Stimulated activated naive CD4-positive, alpha-beta T cell treated with Interleukin-2 at 50 U/mL for 16 hours (primary cell): ENCODE measurements around the gene TBC1D14.
A peak's percentile ranks its signal among the peaks of the same experiment; 100 is the strongest.
"Not testable (repeated sequence)": the region's sequence is repeated elsewhere in the genome, so short reads cannot be mapped to it uniquely, and the experiment has no call there.

ENCODE experiments used
- DNase-seq: peaks from one replicate; lab custom pipeline; 2025; lab: John Stamatoyannopoulos, UW

The TBC1D14 gene

DNA sequence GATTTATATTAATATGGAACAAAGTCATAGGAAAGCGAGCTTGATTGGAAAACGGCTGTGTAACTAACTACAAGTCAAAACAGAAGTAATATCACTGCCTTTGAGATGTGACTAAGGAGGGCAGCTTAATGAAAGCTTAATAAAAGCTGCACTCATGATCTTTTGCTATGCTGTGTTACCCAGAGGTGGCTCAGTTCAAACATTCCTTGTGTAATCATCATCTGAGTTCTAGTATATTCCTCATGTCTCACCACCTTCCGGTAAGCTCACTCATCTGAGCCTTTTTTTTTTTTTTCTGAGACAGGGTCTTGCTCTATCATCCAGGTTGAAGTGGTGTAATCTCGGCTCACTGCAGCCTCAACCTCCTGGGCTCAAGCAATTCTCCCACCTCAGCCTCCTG lies 153.2 kb downstream of the TBC1D14 start:
- DNase-seq: no peak

DNA sequence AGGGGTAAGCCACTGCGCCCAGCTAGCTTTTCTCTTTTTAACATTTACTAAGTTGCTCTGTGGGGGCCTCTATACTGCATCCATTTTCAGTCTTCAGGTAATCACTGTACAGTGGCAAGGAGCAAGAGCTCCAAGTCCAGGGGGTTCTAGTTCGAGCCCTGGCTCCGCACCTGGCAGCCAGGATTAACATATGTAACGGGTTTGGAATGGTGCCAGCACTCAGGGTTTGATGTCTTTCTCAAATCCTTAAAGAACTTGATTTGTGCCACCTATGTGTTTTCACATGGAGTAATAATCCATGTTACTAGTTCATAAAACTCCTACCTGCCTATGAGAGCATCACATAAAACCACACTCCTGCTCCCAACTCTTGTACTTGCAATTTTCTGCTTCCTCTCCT lies 153.7 kb downstream of the TBC1D14 start:
- no peak for DNase-seq

DNA sequence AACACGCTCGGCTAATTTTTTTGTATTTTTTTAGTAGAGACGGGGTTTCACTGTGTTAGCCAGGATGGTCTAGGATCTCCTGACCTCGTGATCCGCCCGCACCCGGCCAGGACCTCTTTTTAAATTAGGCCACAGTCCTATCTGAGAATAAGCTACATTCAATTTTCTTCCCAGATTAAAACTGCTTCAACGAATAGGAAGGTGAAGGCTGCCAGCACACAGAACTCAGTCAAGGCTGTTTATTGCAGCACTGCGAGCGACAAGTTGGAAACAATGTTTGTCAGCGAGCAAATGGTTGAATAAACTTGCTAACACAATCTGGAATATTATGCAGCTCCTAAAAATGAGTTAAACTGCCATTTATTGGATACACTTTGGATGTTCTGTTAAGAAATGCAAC lies 156.4 kb downstream of the TBC1D14 start:
- no peak for DNase-seq

DNA sequence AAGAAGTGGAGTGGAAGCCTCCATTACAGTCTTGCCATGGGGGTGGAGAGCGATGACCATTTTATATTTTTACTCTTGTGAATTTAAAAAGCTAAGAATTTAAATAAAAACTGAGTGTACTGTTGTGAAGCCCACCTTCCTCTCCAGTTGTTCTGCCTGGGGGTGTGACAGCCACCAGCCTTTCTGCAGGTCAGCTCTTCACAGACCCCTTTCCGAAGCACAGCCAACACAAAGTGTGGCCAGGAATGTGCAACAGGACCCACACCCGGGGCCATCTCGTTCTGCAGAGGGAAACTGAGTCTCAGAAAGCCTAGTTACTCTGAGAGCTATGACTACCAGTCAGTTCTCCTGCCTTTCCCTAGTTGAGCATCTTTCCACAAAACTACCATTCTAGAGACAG lies 156.9 kb downstream of the TBC1D14 start:
- no peak for DNase-seq

DNA sequence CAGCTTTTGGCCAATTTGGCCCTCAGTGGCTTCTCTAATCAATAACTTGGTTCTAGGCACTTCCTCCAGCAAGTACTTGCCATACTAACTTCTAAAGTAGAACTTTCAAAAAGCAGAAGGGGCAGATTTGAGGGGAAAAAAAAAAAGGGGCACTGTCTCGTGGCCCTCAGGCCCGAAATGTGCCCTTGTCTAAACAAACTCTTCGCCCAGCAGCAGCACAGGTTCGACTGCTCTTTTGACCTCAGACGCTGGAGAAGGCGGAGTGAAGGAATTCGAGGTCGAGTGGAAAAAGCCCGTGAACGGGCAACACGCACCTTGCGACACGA lies 157.5 kb downstream of the TBC1D14 start:
- no peak for DNase-seq

GRCh38 chr4:7067452-7068278 lies 158.0 kb downstream of the TBC1D14 start, which contains the start of gene GRPEL1:
Gene GRPEL1, minus strand, starts transcription at chr4:7068064. Its CDS starts 32 bp downstream, at chr4:7068032.
- peak; percentile 98 for DNase-seq

DNA sequence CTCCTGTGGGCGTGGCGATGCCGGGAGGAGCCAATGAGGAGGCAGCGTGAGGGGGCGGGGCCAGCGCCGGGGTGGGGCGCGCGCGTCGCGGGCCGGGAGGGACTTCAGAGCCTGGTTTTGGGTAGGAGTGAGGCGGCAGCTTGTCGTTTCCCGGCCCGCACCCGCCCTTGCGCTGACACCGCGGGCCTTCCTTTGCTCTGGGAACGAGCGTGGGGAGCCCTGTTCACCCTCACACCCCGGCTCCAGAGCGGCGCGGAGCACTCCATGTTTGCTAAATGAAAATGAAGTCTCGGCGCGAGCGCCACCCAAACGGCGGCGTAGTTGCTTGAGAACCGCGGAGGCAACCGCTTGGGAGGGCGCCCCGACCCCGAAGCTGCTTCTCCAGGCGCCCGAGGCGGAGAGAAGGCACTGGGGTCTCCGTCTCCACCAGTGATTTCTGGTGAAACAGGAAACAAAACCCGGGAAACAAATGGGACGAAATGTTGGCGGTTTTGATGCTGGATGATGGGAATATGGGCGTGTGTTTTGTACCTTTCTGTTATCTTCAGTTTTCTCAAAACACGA lies 158.7 kb downstream of the TBC1D14 start:
- DNase-seq: no peak

DNA sequence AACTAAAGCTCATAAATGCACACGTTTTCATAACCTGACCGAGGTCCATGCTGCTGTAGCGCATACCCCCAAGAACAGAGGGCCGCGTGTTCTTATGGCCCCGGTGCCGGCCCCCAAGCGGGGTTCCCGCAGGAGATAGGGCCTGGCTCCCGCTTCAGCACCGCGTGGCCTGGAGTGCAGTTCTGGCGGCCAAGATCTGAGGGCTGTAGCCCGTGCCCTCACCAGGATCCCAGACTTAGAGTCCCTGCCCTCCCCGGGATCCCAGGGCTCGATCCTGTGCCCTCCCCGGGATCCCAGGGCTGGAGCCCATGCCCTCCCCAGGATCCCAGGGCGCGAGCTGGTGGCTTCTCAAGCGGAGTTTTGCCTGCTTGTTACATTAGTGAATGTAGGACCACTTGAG lies 159.3 kb downstream of the TBC1D14 start:
- DNase-seq: no peak

DNA sequence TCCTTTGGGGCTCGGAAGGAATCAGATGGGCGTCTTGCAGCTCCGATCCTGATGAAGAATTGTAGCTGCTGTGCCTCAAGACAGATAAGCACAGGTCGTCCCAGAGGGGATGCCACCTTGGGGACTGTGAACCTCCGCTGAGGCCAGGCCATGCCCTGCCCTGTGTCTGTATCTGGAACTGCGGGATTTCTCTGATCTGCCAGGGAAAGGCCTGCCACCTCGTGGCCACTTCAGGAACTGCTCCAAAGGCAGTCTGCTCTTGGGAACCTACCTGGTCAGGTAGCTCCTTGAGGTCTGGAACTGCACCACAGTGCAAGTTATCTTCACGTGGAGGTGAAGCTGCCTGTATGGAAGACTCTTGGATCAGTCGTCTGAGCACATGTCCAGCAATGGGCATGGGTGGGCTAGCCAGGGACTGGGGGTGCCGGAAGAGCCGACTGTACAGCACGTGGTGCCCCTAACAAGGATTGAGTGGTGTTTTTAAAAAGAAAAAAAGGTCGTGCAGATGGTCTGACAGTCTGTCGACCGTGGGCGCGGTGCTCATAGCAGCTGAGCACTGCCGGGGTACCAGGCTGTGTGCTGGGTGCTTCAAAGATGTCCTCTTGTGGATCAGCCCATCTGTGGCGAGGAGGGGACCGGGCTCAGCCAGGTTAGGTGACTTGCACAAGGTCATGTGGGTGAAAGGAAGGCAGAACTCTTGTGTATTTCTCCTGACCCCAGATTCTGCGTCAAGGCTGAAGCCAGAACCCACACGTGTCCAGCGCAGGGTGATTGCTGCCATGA lies 161.3 kb downstream of the TBC1D14 start:
- peak; percentile 77 for DNase-seq

- no peak for DNase-seq
Observed at GRCh38 chr4:7073059-7073458, 163.4 kb downstream of the TBC1D14 start.

DNA sequence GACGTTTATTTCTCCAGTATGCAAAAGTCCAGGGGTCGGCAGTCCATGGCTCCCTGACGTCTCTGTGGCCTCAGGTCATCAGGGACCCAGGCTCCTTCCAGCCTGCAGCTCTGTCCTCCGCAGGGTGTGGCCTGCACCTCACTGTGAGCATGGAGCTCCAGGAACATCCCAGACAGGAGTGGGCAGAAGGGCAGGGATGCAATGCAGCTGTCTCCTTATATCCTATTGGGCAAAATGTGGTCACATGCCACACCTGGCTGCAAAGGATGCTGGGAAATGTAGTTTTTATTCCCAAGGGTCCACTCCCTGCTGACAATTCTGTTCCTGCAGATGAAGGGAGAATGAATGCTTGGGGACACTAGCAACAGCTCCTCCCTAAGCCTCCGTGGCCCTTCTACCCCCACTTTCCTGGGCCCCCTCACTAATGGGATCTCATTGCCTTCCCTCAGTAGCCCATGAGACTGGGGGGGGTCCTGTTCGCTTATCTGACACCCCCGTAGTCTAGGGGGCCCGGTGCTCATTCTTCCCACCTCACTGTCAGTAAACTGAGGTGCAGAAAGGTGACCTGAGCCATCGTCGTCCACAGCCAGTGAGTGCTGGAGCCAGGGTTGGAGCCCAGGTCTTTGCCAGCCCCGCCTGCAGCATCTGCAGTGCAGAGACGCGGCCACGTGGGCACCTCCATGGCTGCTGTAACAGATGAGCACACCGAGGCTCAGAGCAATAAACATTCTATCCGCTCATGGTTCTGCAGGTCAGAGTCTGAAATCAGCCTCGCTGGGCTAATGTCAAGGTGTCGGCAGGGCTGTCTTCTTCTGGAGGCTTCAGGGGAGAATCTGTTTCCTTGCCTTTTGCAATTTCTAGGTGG lies 164.1 kb downstream of the TBC1D14 start:
- DNase-seq: no peak

DNA sequence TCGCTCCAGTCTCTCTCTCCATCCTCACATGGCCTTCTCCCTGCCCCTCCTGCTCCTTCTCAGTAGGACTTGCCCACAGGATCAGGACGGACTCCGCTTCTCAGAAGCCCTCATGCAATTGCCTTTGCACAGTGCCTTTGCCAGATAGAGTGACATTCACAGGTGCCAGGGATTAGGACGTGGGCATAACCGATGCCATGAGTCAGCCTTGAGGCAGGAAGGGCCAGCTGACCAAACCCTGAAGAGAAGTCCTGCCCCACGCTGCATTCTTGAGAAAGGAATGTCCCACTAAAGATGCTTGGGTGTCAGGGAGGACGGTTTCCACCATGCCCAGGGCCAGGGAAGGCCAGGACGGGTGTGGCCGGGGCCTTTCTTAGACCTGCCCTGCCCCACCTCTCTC lies 164.8 kb downstream of the TBC1D14 start:
- DNase-seq: no peak

DNA sequence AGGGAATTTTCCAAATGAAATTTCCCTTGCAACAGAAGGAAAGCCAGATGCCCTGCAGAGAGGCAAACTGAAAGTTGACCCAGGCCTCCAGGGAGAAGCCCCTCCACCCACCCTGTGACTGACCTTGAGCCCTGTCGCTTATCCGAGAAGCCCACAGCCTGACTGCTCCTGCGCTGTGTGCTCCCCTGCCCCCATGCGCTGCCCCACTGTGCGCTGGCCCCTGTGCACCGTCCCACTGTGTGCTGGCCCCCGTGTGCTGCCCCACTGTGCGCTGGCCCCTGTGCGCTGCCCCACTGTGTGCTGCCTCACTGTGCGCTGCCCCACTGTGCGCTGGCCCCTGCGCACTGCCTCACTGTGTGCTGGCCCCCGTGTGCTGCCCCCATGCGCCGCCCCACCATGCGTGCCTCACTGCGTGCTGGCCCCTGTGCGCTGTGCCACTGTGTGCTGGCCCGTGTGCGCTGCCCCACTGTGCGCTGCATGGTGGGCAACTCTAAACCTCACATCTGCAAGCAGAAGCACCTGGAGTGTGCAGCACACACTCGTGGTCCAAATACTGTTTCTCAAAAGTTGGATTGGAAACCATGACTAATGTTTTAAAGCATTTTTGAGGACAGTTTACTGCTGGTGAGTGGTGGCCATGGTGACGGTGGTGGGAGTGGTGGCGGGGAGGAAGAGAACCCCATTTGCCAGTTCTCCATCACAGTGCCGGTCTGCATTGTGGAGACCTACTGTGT lies 166.5 kb downstream of the TBC1D14 start:
- no peak for DNase-seq

GRCh38 chr4:7076696-7077082 lies 167.1 kb downstream of the TBC1D14 start:
- DNase-seq: no peak

- DNase-seq: no peak
Observed at GRCh38 chr4:7077371-7077770, 167.7 kb downstream of the TBC1D14 start.

- no peak for DNase-seq
Observed at GRCh38 chr4:7078025-7078424, 168.4 kb downstream of the TBC1D14 start.

- DNase-seq: not testable (repeated sequence)
Observed at GRCh38 chr4:7079483-7079882, 169.9 kb downstream of the TBC1D14 start.

DNA sequence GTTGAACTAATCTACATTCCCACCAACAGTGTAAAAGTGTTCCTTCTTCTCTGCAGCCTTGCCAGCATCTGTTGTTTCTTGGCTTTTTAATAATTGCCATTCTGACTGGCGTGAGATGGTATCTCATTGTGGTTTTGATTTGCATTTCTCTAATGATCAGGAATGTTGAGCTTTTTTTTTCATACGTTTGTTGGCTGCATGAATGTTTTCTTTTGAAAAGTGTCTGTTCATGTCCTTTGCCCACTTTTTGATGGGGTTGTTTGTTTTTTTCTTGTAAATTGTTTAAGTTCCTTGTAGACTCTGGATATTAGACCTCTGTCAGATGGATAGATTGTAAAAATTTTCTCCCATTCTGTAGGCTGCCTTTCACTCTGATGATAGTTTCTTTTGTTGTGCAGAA lies 170.3 kb downstream of the TBC1D14 start:
- not testable (repeated sequence) for DNase-seq
